Gastroesophageal sphincter (tissue), 3 donors: Measurements from ENCODE around the gene S1PR1.

Experiments used
- EP300 ChIP-seq: sonication (generic); formaldehyde crosslinking; IDR thresholded peaks from one replicate; pipeline ENCODE4 v1.6.1; 2017; ENCODE audit warnings: antibody characterized with exemption, mild to moderate bottlenecking
- TF ChIP-seq, protein P1 (sequence below), 4 experiments: fragments of 200-600 bp in 2 of 4; fragments of 450-650 bp in 2 of 4; sonication (generic) in 1 of 4; IDR thresholded peaks; one replicate each; pipeline ENCODE4 v1.5.1; 2017 to 2019; ENCODE audit warnings: antibody characterized with exemption in 4 of 4, mild to moderate bottlenecking in 2 of 4, moderate library complexity in 2 of 4

DNA sequence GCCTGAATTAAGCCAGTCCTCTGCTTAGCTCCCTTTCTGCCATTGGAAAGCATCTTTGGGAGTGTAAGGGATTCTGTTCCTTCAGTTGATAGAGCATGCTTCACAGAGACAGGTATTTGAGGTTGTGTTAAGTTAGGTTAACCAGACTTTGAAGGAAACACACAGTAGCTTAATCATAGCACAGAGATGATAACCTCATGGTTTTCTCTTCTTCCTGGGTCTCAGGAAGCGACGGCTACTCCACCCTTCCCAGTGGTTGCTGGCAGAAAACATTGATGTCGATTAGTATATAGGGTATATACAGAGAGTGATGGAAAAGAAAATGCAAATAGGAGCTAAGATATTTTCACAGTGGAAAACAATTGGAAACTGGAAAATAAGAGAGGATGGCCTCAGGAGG lies 42.0 kb downstream of the S1PR1 start:
- TF ChIP-seq, protein P1, sequence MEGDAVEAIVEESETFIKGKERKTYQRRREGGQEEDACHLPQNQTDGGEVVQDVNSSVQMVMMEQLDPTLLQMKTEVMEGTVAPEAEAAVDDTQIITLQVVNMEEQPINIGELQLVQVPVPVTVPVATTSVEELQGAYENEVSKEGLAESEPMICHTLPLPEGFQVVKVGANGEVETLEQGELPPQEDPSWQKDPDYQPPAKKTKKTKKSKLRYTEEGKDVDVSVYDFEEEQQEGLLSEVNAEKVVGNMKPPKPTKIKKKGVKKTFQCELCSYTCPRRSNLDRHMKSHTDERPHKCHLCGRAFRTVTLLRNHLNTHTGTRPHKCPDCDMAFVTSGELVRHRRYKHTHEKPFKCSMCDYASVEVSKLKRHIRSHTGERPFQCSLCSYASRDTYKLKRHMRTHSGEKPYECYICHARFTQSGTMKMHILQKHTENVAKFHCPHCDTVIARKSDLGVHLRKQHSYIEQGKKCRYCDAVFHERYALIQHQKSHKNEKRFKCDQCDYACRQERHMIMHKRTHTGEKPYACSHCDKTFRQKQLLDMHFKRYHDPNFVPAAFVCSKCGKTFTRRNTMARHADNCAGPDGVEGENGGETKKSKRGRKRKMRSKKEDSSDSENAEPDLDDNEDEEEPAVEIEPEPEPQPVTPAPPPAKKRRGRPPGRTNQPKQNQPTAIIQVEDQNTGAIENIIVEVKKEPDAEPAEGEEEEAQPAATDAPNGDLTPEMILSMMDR (IDR thresholded peaks at IDR 0.05) = no peak
- no peak for TF ChIP-seq EP300
